Coronary artery (tissue), 2 donors: Measurements from ENCODE around the gene BCL7A.

Experiments
- DNase-seq: peaks from one replicate; pipeline ENCODE4 v3.0.0-alpha.2; 2017; ENCODE audit warnings: low spot score
- H3K27ac ChIP-seq, 2 donors: fragments of 200-600 bp; sonication (generic); one replicate each; pipeline ENCODE4 v1.5.1; 2016 to 2019
- H3K4me3 ChIP-seq: fragments of 200-600 bp; sonication (generic); 2 replicates; pipeline ENCODE4 v1.5.1; 2016; ENCODE audit warnings: mild to moderate bottlenecking, moderate library complexity
- CTCF ChIP-seq: fragments of 200-600 bp; sonication (generic); IDR thresholded peaks from one replicate; pipeline ENCODE4 v1.5.1; 2019; ENCODE audit warnings: antibody characterized with exemption

Gene BCL7A

GRCh38 chr12:122022393-122023338, 982 bp downstream of the BCL7A start:
- no peak for DNase-seq
- H3K4me3 ChIP-seq = peak overlapping the region; percentile 90
- H3K27ac ChIP-seq = peak overlapping the region; percentile 76 to 90
- no peak for TF ChIP-seq CTCF

- H3K27ac ChIP-seq = peak overlapping the region; percentile 76 to 90
- H3K4me3 ChIP-seq = peak overlapping the region; percentile 90
- TF ChIP-seq CTCF = no peak
- DNase-seq = peak; percentile 87
Measured at GRCh38 chr12:122023339-122024131, 1.9 kb downstream of the BCL7A start.

GRCh38 chr12:122024132-122024785, 2.6 kb downstream of the BCL7A start:
- no peak for TF ChIP-seq CTCF

GRCh38 chr12:122026706-122027333, 5.1 kb downstream of the BCL7A start:
- no peak for TF ChIP-seq CTCF
- H3K27ac ChIP-seq = no peak overlapping the region
- H3K4me3 ChIP-seq = no peak overlapping the region
- no peak for DNase-seq

More at GRCh38 chr12:122024132-122024785, 2.6 kb downstream of the BCL7A start:
- no peak for DNase-seq
- Histone ChIP-seq H3K27ac (peak overlapping the region; percentile 76 to 90), H3K4me3 (peak overlapping the region; percentile 90)

- no peak for TF ChIP-seq CTCF
- H3K27ac ChIP-seq = no peak overlapping the region
- DNase-seq = no peak
- H3K4me3 ChIP-seq = no peak overlapping the region
Measured at GRCh38 chr12:122028165-122028904, 6.7 kb downstream of the BCL7A start.
